ENCODE data around the gene ANKRD17.

- no peak for TF ChIP-seq CTCF (conservative IDR thresholded peaks at IDR 0.05; ENCODE audit: low read length)
- no peak for TF ChIP-seq EZH2phosphoT487 (IDR thresholded peaks at IDR 0.05; ENCODE audit: borderline replicate concordance)
These were observed 18.6 kb upstream of the ANKRD17 start for GRCh38 chr4:73277201-73277600.
